Putamen (tissue), 1 donor: ENCODE measurements around the gene KRT72.

Experiments
- DNase-seq: peaks from one replicate; pipeline ENCODE4 v3.0.0-alpha.2; 2016; ENCODE audit warnings: low spot score

The KRT72 gene

DNA sequence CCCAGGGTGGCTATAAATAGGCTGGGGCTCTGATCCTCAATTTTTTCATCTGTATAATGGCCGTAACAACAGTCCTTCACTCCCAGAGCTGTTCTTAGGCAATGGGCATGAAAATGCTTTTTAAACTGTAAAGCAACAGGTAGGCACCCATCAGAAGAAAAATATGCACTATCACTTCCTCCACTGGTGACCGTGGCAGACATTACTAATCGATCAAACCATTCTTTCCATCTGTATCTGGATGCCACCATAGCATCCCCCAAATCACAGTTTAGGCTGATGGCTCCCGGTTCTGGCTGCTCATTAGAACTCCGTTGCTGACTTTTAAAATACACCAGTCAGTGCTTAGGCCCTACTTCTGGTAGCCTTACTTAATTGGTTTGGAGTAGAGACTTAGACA lies 59.6 kb downstream of the KRT72 start:
- no peak for DNase-seq

DNA sequence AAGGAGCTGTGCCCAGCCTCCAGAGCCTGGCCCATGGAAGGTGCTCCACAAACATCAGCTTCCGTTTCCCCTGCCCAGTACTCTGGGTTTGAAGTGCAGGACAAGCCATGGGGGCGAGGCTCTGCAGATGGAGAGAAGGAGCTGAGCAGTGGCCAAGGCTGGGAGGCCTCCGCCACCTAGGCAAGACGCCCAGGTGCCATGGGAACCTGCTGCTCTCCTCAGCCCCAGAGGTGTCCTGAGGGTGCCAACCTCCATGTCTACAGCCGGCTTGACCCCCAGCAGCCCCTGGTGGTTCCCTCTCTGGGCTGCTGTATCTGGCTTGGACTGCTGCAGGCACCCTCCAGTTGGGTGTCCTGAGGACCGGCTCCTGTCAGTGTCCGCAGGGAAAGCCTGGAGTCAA lies 60.7 kb downstream of the KRT72 start:
- no peak for DNase-seq

GRCh38 chr12:52539821-52540173 lies 61.5 kb downstream of the KRT72 start:
- DNase-seq = no peak

GRCh38 chr12:52539083-52539820 lies 62.0 kb downstream of the KRT72 start:
- no peak for DNase-seq

DNA sequence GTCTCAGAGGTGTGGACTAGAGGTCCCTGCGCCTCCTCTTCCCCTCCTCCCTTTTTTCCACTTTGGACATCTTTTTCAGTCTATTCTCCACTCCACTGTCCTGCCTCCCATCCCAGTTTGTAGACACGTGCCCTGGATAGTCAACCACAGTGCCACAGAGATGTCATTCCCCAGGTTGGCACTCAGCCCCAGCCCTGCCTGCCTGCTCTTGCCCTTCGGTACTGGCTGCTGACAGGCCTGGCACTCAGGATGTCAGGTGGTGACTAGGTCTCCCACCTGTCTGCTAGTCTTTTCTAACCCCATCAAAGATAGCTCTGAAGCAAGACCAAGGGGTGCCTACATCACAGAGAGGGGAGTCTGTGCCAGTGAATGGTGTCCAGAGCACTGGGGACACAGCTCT lies 64.2 kb downstream of the KRT72 start:
- no peak for DNase-seq
